ENCODE measurements around the gene TMEM120B. TPM values are rescaled to one million over a fixed set of nuclear protein-coding genes. Genes with fewer than 3 reads are reported as not detected.

Gene TMEM120B
- total and polyA plus RNA-seq, 2 of the 13 experiments (the other 11 are each of a cell fraction or from before 2014, with no cell fraction given) = 7.1 to 12.9 TPM

- TF ChIP-seq ZBTB4 (CRISPR knock-in tag; IDR thresholded peaks at IDR 0.05; ENCODE audit: borderline replicate concordance) (no peak; the same call in 1 of the 2 replicates), ZBTB38 (CRISPR knock-in tag; IDR thresholded peaks at IDR 0.05) (no peak; the same call in none of the 2 replicates), PATZ1 (CRISPR knock-in tag; IDR thresholded peaks at IDR 0.05) (peak; percentile 88), PRMT3 (CRISPR knock-in tag; IDR thresholded peaks at IDR 0.05; ENCODE audit: borderline replicate concordance, low read depth) (no peak), ZNF670 (CRISPR knock-in tag; IDR thresholded peaks at IDR 0.05; ENCODE audit: borderline replicate concordance) (no peak), PAWR (CRISPR knock-in tag; IDR thresholded peaks at IDR 0.05; ENCODE audit: borderline replicate concordance) (no peak), RAD21 (CRISPR knock-in tag; IDR thresholded peaks at IDR 0.05) (peak; percentile 47), MAFF (IDR thresholded peaks at IDR 0.05; ENCODE audit: low read depth, low read length) (no peak), ZNF569 (CRISPR knock-in tag; IDR thresholded peaks at IDR 0.05; ENCODE audit: borderline replicate concordance) (no peak), FOXM1 (CRISPR knock-in tag; IDR thresholded peaks at IDR 0.05) (no peak), ZNF317 (CRISPR knock-in tag; IDR thresholded peaks at IDR 0.05) (peak; percentile 73; the same call in 1 of the 2 replicates), ZNF331 (CRISPR knock-in tag; IDR thresholded peaks at IDR 0.05) (peak; percentile 94), ZBTB42 (CRISPR knock-in tag; IDR thresholded peaks at IDR 0.05) (no peak), ZNF335 (CRISPR knock-in tag; IDR thresholded peaks at IDR 0.05) (no peak; the same call in 1 of the 2 replicates), ZNF703 (CRISPR knock-in tag; IDR thresholded peaks at IDR 0.05; ENCODE audit: borderline replicate concordance) (no peak), ZNF780A (CRISPR knock-in tag; IDR thresholded peaks at IDR 0.05) (no peak)
- TF ChIP-seq, protein P1, sequence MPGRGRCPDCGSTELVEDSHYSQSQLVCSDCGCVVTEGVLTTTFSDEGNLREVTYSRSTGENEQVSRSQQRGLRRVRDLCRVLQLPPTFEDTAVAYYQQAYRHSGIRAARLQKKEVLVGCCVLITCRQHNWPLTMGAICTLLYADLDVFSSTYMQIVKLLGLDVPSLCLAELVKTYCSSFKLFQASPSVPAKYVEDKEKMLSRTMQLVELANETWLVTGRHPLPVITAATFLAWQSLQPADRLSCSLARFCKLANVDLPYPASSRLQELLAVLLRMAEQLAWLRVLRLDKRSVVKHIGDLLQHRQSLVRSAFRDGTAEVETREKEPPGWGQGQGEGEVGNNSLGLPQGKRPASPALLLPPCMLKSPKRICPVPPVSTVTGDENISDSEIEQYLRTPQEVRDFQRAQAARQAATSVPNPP (CRISPR knock-in tag; IDR thresholded peaks at IDR 0.05) = peak; percentile 62; the same call in 1 of the 2 replicates
- TF ChIP-seq, protein P2, sequence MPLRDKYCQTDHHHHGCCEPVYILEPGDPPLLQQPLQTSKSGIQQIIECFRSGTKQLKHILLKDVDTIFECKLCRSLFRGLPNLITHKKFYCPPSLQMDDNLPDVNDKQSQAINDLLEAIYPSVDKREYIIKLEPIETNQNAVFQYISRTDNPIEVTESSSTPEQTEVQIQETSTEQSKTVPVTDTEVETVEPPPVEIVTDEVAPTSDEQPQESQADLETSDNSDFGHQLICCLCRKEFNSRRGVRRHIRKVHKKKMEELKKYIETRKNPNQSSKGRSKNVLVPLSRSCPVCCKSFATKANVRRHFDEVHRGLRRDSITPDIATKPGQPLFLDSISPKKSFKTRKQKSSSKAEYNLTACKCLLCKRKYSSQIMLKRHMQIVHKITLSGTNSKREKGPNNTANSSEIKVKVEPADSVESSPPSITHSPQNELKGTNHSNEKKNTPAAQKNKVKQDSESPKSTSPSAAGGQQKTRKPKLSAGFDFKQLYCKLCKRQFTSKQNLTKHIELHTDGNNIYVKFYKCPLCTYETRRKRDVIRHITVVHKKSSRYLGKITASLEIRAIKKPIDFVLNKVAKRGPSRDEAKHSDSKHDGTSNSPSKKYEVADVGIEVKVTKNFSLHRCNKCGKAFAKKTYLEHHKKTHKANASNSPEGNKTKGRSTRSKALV (CRISPR knock-in tag; IDR thresholded peaks at IDR 0.05) = no peak
Measured at GRCh38 chr12:121796855-121797751, 84.6 kb downstream of the TMEM120B start (continued).
